Retinal pigment epithelial cell (primary cell): ENCODE results near the gene NHERF1.

Experiments used
- DNase-seq: peaks from one replicate; pipeline ENCODE4 v3.0.0-alpha.2; 2010; ENCODE audit warnings: low read depth
- H3K4me3 ChIP-seq: 2 replicates; pipeline ENCODE4 v1.5.1; 2011; ENCODE audit warnings: mild to moderate bottlenecking, low read length, control low read depth, moderate library complexity
- TF ChIP-seq, protein P1 (sequence below): conservative IDR thresholded peaks from 2 replicates; pipeline ENCODE4 v1.5.1; 2011; ENCODE audit warnings: low read depth, low read length, control low read depth, inconsistent platforms

Gene NHERF1

GRCh38 chr17:74748529-74749278 lies at the start of gene NHERF1:
TSS of gene NHERF1 (plus strand) at chr17:74748628. CDS start at chr17:74748847, 219 bp downstream.
- peak within 1 kb of the TSS; percentile 98 for H3K4me3 ChIP-seq
- TF ChIP-seq, protein P1, sequence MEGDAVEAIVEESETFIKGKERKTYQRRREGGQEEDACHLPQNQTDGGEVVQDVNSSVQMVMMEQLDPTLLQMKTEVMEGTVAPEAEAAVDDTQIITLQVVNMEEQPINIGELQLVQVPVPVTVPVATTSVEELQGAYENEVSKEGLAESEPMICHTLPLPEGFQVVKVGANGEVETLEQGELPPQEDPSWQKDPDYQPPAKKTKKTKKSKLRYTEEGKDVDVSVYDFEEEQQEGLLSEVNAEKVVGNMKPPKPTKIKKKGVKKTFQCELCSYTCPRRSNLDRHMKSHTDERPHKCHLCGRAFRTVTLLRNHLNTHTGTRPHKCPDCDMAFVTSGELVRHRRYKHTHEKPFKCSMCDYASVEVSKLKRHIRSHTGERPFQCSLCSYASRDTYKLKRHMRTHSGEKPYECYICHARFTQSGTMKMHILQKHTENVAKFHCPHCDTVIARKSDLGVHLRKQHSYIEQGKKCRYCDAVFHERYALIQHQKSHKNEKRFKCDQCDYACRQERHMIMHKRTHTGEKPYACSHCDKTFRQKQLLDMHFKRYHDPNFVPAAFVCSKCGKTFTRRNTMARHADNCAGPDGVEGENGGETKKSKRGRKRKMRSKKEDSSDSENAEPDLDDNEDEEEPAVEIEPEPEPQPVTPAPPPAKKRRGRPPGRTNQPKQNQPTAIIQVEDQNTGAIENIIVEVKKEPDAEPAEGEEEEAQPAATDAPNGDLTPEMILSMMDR: peak; percentile 31
- no peak for DNase-seq

DNA sequence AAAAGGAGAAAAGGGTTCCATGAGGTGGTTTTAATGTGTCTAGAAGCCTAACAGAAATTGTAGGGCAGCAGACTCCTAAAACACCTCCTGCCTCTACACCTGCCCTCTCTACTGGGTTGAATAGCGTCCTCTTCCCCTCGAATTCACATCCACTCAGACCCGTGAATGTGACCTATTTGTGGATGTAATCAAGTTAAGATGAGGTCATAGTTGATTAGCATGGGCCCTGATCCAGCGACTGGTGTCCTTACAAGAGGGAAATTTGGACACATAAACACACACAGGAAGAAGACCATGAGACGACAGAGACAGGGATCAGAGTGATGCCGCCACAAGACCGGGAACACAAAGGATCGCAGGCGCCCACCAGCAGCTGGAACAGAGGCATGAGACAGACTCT lies 49.2 kb upstream of the NHERF1 start:
- no peak overlapping the region for H3K4me3 ChIP-seq
- TF ChIP-seq, protein P1: no peak
- DNase-seq: no peak

DNA sequence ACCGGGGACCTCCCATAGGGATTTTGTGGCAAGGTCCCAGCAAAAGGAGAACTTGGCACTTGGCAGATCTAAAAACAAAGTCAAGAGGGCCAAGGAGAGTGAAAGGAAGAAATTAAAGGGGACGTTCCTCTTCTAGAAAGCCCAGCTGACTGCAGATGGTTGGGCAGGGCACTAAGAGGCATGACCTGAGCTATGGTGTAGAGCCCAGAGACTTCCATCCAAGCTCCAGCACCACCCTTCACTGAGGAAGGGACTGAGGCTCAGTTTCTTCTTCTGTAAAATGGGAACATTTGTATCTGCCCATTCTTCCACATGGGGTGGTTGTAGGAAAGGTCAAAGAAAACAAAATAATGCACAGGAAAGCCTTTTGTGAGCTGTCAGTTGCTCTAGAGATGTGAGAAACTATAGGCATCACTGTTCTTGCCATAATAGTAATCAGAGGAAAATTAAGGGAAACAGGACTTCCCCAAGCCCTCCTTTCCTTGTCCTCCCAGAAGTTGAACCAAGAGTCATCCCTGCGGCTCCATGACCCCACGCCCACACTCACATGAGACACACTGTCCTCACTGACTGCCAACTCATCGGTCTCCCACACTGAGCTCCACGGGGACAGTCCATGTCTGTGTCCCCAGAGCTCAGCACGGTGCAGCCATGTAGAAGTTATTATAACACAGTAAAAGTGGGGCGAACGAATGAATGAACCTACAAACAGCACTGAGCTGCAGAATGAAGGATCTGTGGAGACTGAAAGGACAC lies 46.1 kb upstream of the NHERF1 start:
- TF ChIP-seq, protein P1: no peak
- no peak for DNase-seq
- no peak overlapping the region for H3K4me3 ChIP-seq

DNA sequence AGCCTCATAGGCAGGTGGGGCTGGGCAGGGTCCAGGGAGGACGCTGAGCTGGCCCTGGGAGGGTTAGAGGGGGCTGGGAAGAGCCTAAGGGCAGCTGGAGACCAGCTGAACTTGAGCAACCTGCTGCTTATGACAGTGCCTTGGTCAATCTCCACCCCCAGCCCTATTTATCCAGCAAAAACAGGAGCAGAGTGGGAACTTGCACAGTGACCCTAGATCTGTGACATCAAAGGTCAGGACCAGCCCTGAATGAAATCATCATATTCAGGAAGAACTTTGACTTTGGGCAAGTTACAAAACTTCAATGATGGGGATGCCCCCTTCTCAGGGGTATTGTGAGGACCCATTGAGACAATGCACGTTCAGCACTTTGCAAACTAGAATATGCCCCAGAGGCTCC lies 45.1 kb upstream of the NHERF1 start:
- H3K4me3 ChIP-seq: no peak overlapping the region
- no peak for DNase-seq
- TF ChIP-seq, protein P1: no peak

- DNase-seq: no peak
- no peak overlapping the region for H3K4me3 ChIP-seq
- TF ChIP-seq, protein P1: no peak
Measured at GRCh38 chr17:74704544-74704943, 43.9 kb upstream of the NHERF1 start.

DNA sequence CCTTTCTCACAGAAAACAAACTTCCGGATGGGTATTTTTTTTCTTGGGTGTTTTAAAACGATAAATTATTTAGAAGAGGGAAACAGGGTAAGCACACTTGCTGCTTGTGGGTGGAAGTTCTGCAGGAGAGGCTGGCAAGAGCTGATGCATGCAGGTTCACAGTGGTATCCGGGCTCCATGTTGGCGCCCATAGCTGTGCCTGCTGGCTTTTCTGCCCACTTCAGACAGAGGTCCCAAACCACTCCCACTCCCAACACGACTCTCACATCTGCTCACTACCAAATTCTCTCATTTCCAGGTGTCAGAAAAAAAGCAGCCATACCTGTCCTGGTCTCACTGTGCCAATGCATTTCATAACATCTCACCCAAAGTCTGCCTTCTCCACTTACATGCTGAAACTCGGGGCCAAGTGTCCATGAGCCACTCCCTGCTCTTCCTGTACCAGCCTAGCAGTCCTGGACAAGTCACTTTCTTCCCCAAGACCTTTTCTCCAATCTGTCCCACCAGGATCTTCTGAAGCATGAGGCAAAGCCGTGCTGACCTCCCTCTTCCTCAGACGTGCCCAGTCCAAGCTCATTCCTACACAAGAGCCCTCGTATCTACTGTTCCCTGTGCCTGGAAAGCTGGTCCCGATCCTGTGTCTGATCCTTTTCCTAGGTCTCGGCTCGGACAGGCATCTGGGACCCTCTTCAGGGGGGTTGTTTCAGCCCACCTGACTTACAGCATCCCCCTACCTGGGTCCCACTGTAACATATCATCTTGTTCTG lies 37.2 kb upstream of the NHERF1 start:
- DNase-seq: no peak
- TF ChIP-seq, protein P1: no peak
- no peak overlapping the region for H3K4me3 ChIP-seq
